Right lobe of liver (tissue), 6 donors: ENCODE results near the gene MAPK1. TPM values are rescaled to one million over a fixed set of nuclear protein-coding genes. Genes with fewer than 3 reads are reported as not detected.

Source experiments
- ATAC-seq, 4 donors: fragments of 200-7000 bp; cut with Tn5 transposase; one replicate each; pipeline ENCODE4 v1.9.1; 2020; ENCODE audit warnings: mild to moderate bottlenecking in 4 of 4, moderate library complexity in 4 of 4
- DNase-seq, 3 donors: peaks; one replicate each; pipeline ENCODE4 v3.0.0-alpha.2; 2020
- H3K27ac ChIP-seq, 3 donors: fragments of 200-600 bp; one replicate each; pipeline ENCODE4 v1.8.0; 2022
- H3K27me3 ChIP-seq, 2 donors: fragments of 200-600 bp; one replicate each; pipeline ENCODE4 v1.8.0; 2022
- H3K36me3 ChIP-seq, 4 donors: fragments of 200-600 bp; sonication (generic) in 1 of 4; one replicate each; pipeline versions ENCODE4 v1.5.1 to v1.8.0; 2017 to 2022; ENCODE audit warnings: control low read depth in 1 of 4
- H3K4me1 ChIP-seq, 4 donors: fragments of 200-600 bp; sonication (generic) in 1 of 4; one replicate each; pipeline versions ENCODE4 v1.5.1 to v1.8.0; 2017 to 2022; ENCODE audit warnings: control low read depth in 1 of 4
- H3K4me3 ChIP-seq, 3 donors: fragments of 200-600 bp; one replicate each; pipeline ENCODE4 v1.8.0; 2022
- H3K9me3 ChIP-seq, 4 donors: fragments of 200-600 bp; sonication (generic) in 1 of 4; one replicate each; pipeline versions ENCODE4 v1.5.1 to v1.8.0; 2017 to 2022; ENCODE audit warnings: control low read depth in 1 of 4
- CTCF ChIP-seq, 4 donors: fragments of 200-600 bp in 3 of 4; fragments of 450-650 bp in 1 of 4; IDR thresholded peaks; one replicate each; pipeline versions ENCODE4 v1.5.1 to v1.8.0; 2016 to 2022; ENCODE audit warnings: antibody characterized with exemption in 4 of 4, mild to moderate bottlenecking in 2 of 4
- POLR2A ChIP-seq: fragments of 450-650 bp; IDR thresholded peaks from one replicate; pipeline ENCODE4 v1.6.1; 2017; ENCODE audit warnings: antibody characterized with exemption, mild to moderate bottlenecking
- WGBS: methylation state at CpG from one replicate; pipeline ENCODE4 v1.1.6; 2018; ENCODE audit warnings: low coverage, low lambda C conversion rate; ENCODE audit not compliant: insufficient coverage; ENCODE audit errors: missing lambda C conversion rate; 5-methylcytosine and 5-hydroxymethylcytosine counted together
- intact Hi-C, 2 donors: fragments of 100-400 bp; cut with DNase I; formaldehyde crosslinking; loops; one replicate each; pipeline versions ENCODE4 v1.11.2 to v1.14.1; 2022
- total RNA-seq, 6 experiments: library from RNA; depleted of rRNA in 2 of 6; stranded (reverse); fragments of >200 nt in 2 of 6; fragmentation: NEBNext Ultra II Directional in 3 of 6; extraction: Animal tissue kit (Norgen Biotek cat#: 25700) in 3 of 6; gene quantifications; one replicate each; pipeline versions ENCODE4 v1.1.0 to v1.2.4, GENCODE V29; 2016 to 2023
- donor health status: DM: no; HTN: yes; CAD: no.
- donor health status: DM: no; HTN: no; CAD: no.
- donor health status: DM: no; HTN: no; CAD: no.
- donor health status: DM: no; HTN: yes; CAD: no.
- donor health status: DM: no; HTN: yes; CAD: no.

The MAPK1 gene
- total RNA-seq, 6 experiments from 2014 or later = 43.4 to 75.0 (median 59.5) TPM

- no peak overlapping the region for H3K4me3 ChIP-seq
- intact Hi-C loops = loop anchor here in 1 of 2 donors (10.0 kb wide), 1 partner anchor 197 kb away; no protein-coding TSS in a partner anchor
- no peaks in the 10 kb centered on the region for H3K27me3 ChIP-seq
- H3K36me3 ChIP-seq = no peaks in the 10 kb centered on the region
- TF ChIP-seq POLR2A = no peak
- no peak for TF ChIP-seq CTCF (IDR thresholded peaks at IDR 0.05)
- no peak for DNase-seq
- no peak overlapping the region for H3K27ac ChIP-seq
- WGBS = 79% methylated on average over 8 of the region's 8 CpGs
- no peaks in the 10 kb centered on the region for H3K4me1 ChIP-seq
- ATAC-seq = no peak
- no peaks in the 10 kb centered on the region for H3K9me3 ChIP-seq
Observed at GRCh38 chr22:21738081-21738480, 129.4 kb downstream of the MAPK1 start.

- Histone ChIP-seq H3K27ac (no peak overlapping the region), H3K36me3 (no peaks in the 10 kb centered on the region), H3K9me3 (no peaks in the 10 kb centered on the region), H3K4me1 (no peaks in the 10 kb centered on the region), H3K4me3 (no peak overlapping the region), H3K27me3 (no peaks in the 10 kb centered on the region)
- ATAC-seq = no peak
- no peak for DNase-seq
- TF ChIP-seq CTCF (IDR thresholded peaks at IDR 0.05) (no peak), POLR2A (no peak)
- intact Hi-C loops = loop anchor here in 1 of 2 donors (10.0 kb wide), 1 partner anchor 198 kb away; no protein-coding TSS in a partner anchor
- WGBS = 85% methylated on average over 4 of the region's 9 CpGs
Observed at GRCh38 chr22:21736948-21737347, 130.5 kb downstream of the MAPK1 start.

DNA sequence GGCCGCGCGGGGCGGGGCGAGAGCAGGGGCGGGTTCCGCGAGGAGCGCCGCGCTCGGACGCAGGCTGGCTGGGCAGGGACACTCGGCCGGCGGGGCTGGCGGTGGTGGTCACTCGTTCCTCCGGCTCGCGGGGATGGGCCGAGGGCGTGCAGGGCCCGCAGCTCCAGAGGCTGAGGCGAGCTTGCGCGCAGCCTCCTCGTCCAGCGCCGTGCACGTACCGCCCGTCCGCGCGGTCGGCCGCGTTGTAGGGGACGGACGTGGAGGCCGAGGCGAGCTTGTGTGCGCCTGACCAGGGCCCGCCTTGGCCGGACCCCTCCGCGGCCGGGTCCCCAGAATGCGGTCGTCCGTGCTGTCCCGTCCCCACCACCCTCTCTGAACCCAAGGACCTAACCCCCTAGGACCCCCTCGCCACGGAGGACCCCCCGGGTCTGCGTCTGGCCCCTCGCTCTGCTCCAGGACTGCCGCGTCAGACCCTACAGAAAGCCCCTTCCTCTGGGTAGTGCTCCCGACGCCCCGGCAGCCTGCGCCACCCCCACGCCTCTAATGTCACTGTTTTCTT lies 131.3 kb downstream of the MAPK1 start:
- WGBS = 46% methylated on average over 8 of the region's 65 CpGs
- Histone ChIP-seq H3K27ac (peak overlapping the region in 1 of 3 donors; percentile 43), H3K36me3 (no peaks in the 10 kb centered on the region), H3K9me3 (no peaks in the 10 kb centered on the region), H3K4me3 (peak overlapping the region; percentile 59 to 78 (median 68)), H3K27me3 (no peaks in the 10 kb centered on the region), H3K4me1 (peaks cover 0 to 4% (median 0%) of the 10 kb centered on the region in 4 donors)
- TF ChIP-seq CTCF (IDR thresholded peaks at IDR 0.05) (no peak), POLR2A (no peak)
- DNase-seq (no peak), ATAC-seq (peak in 3 of 4 donors; percentile 20 to 39 (median 25))
- intact Hi-C loops = loop anchor here in 1 of 2 donors (10.0 kb wide), 1 partner anchor 199 kb away; no protein-coding TSS in a partner anchor

- Histone ChIP-seq H3K36me3 (no peaks in the 10 kb centered on the region), H3K4me3 (peak within 1 kb of the TSS; percentile 59 to 78 (median 68)), H3K27ac (peak within 1 kb of the TSS; percentile 27 to 79 (median 43)), H3K27me3 (no peaks in the 10 kb centered on the region), H3K9me3 (no peaks in the 10 kb centered on the region), H3K4me1 (peaks cover 0 to 4% (median 0%) of the 10 kb centered on the region in 4 donors)
- peak; percentile 97 for TF ChIP-seq POLR2A
- TF ChIP-seq CTCF (IDR thresholded peaks at IDR 0.05) = no peak
- intact Hi-C loops = loop anchor here in 1 of 2 donors (10.0 kb wide), 1 partner anchor 199 kb away; no protein-coding TSS in a partner anchor
- DNase-seq = peak; percentile 98 to 99 (median 98)
- peak; percentile 93 to 96 (median 95) for ATAC-seq
- 2% methylated on average over 10 of the region's 102 CpGs for WGBS
Observed at GRCh38 chr22:21735200-21736083, 132.0 kb downstream of the MAPK1 start, which contains the start of gene YPEL1. TSS of gene YPEL1 (minus strand) at chr22:21735794. CDS start at chr22:21710744, 25,050 bp downstream.
